ENCODE results near the gene COL28A1.
A peak's percentile ranks its signal among the peaks of the same experiment; 100 is the strongest.

COL28A1 gene

DNA sequence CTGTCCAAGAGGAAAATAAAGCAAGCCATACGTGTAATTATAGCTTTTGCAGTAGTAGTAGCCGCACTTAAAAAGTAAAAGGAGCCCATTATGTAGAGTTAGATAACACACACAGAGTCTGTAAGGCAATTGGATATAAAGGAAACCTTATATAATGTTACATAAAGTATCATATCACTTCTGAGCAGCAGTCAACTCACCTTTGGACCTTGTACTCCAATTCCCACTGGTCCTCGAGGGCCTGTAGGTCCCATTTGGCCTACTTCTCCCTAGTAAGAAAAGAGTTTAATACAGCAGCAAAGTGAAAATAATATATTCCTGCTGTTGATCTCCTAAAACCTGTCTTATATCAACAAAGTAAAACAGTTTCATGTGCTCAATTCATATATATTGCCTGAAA lies 83.6 kb downstream of the COL28A1 start:
- DNase-seq (ENCODE audit: low read depth), result no peak
- TF ChIP-seq, protein P1, sequence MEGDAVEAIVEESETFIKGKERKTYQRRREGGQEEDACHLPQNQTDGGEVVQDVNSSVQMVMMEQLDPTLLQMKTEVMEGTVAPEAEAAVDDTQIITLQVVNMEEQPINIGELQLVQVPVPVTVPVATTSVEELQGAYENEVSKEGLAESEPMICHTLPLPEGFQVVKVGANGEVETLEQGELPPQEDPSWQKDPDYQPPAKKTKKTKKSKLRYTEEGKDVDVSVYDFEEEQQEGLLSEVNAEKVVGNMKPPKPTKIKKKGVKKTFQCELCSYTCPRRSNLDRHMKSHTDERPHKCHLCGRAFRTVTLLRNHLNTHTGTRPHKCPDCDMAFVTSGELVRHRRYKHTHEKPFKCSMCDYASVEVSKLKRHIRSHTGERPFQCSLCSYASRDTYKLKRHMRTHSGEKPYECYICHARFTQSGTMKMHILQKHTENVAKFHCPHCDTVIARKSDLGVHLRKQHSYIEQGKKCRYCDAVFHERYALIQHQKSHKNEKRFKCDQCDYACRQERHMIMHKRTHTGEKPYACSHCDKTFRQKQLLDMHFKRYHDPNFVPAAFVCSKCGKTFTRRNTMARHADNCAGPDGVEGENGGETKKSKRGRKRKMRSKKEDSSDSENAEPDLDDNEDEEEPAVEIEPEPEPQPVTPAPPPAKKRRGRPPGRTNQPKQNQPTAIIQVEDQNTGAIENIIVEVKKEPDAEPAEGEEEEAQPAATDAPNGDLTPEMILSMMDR (conservative IDR thresholded peaks at IDR 0.05; ENCODE audit: low read length), result no peak
- no peak overlapping the region for H3K4me3 ChIP-seq (ENCODE audit: low read length)

DNA sequence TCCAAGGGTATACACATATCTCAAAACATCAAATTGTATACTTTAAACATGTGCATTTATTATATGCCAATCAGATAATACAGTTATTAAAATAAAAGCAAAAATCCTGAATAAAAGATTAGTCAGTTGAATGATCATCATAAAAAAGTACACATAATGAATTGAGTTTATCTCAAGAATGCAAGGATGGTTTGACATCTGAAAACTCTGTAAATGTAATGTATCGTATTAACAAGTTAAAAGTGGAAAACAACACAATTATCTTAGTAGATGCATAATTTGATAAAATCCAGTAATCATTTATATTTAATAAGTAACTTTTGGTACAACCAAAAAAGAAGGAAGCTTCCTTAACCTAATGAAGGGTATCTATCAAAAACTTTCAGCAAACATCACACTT lies 86.6 kb downstream of the COL28A1 start:
- no peak for DNase-seq (ENCODE audit: low read depth)
- no peak overlapping the region for H3K4me3 ChIP-seq (ENCODE audit: low read length)
- TF ChIP-seq, protein P1 (conservative IDR thresholded peaks at IDR 0.05; ENCODE audit: low read length), result no peak

DNA sequence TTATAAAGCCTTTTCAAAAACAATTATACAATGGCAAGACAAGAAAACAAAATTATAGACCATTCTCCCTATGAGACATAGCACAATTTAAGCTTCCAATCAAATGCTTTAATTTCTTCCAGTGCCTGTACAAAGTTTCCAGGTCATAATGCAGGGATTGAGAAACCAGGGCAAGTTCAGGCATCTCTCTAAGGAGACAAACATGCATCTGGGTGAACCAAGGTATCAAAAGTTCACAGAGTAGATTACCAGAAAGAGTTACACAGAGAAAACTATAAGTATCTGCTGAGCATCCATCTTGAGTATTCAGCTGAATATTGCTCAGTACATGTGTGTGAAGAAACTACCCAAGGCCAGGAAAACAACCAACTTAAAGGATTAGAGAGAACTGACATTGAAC lies 89.1 kb downstream of the COL28A1 start:
- H3K4me3 ChIP-seq (ENCODE audit: low read length), result no peak overlapping the region
- TF ChIP-seq, protein P1 (conservative IDR thresholded peaks at IDR 0.05; ENCODE audit: low read length), result no peak
- DNase-seq (ENCODE audit: low read depth), result no peak

DNA sequence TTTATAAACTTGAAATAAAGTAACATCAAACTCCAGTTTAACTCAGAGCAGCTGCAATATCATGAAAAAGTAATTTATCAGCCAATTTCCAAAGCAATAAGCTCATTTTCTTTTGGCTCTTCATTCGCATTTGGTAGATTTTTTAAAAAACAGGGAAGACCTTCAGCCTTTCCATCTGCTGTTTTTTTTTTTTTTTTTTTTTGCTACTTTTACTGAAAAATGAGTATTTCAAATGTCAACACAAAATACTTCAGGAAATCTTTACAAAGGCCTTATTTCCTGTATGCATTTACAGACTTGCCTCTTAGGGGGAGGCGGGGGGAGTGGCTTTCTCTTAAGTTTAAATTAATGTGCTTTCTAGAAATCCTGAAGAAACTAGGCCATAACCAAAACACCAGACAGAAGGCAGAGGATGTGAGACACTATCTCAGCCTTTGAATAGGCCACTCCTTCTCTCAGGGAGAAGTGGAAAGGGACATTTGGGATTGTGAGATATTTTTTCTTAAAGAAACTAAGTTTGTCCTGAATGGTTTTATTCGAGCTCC lies 91.8 kb downstream of the COL28A1 start:
- DNase-seq (ENCODE audit: low read depth), result no peak
- no peak overlapping the region for H3K4me3 ChIP-seq (ENCODE audit: low read length)
- TF ChIP-seq, protein P1 (conservative IDR thresholded peaks at IDR 0.05; ENCODE audit: low read length), result no peak

DNA sequence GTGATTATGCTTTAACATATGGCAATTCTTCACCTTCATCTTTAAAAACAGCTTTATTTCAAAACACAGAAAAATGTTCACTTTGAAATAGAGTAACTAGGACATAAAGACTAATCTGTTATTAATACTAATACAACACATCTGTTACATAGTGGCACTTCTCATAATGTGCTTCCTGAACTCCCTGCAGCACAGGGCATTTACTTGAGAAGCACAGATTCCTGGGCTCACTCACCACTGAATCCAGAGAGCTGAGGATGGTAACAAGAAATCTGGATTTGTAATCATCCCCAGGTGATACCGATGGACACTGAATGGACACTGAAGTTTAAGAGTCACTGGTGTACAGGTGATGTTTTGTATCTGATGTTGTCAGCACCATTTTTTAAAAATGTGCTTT lies 96.1 kb downstream of the COL28A1 start:
- TF ChIP-seq, protein P1 (conservative IDR thresholded peaks at IDR 0.05; ENCODE audit: low read length), result no peak
- no peak for DNase-seq (ENCODE audit: low read depth)
- no peak overlapping the region for H3K4me3 ChIP-seq (ENCODE audit: low read length)

DNA sequence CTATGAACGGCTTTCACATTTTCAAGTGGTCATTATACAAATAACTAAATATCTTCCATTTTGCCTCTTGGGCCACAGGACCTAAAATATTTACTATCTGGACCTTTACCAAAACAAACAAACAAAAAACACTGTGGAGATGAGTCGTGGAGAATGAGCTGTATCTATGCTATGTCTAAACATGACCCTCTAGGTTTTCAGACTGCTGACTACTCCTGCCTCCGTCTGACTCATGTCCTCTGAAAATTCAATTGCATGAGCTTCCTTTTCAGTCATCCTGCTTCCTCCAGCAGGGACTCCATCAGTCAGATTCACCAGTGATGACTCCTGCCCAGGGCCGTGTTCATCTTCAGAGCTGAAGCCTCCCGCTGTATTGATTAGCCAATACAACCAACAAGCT lies 96.8 kb downstream of the COL28A1 start:
- TF ChIP-seq, protein P1 (conservative IDR thresholded peaks at IDR 0.05; ENCODE audit: low read length), result peak; percentile 29; the same call in 1 of the 2 replicates
- peak; percentile 97 for DNase-seq (ENCODE audit: low read depth)
- no peak overlapping the region for H3K4me3 ChIP-seq (ENCODE audit: low read length)

DNA sequence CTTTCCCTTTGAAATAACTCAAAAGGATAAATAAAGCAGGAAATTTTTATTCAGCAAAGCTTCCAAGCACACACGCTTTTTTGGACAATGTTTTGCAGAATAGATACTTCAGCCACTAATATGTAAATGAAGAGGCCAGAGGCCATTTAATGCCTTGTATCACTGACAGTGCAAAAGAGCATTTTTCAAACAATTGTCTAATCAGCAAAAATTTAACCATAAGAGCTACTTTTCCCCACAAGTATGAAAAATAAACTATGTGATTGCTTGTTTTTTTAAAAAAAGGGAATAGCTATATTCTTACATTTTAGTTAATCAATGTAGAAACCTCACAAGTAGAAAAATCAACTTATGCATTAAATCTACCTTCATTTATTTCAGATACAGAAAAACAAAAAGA lies 99.7 kb downstream of the COL28A1 start:
- H3K4me3 ChIP-seq (ENCODE audit: low read length), result no peak overlapping the region
- DNase-seq (ENCODE audit: low read depth), result no peak
- TF ChIP-seq, protein P1 (conservative IDR thresholded peaks at IDR 0.05; ENCODE audit: low read length), result no peak

All from AG10803 (cell line).